K562 (cell line): ENCODE results near the gene CD93. TPM values are rescaled to one million over a fixed set of nuclear protein-coding genes. Genes with fewer than 3 reads are reported as not detected.

Experiments used
- ATAC-seq: fragments of 200-7000 bp; cut with Tn5 transposase; 3 replicates; pipeline ENCODE4 v1.9.1; 2020; ENCODE audit warnings: moderate library complexity
- BruUV-seq: library from RNA; stranded (reverse); fragments of 400-500 nt; replicated peaks from 2 replicates; lab custom pipeline; 2021; lab: Mats Ljungman, UMichigan
- CTCF ChIA-PET: fragments of 300-600 bp; formaldehyde crosslinking; extraction: SDS; loops from one replicate; lab custom pipeline; 2021; ENCODE audit warnings: low intra/inter-chr PET ratio; lab: Yijun Ruan, JAX
- POLR2A ChIA-PET: fragments of 300-600, 350-650 bp; sonication (Branson Sonifier 250); formaldehyde crosslinking; extraction: SDS; loops from one replicate; lab custom pipeline; 2021; ENCODE audit warnings: antibody characterized with exemption, inconsistent platforms; lab: Yijun Ruan, JAX
- DNase-seq, 4 experiments: peaks; one replicate each; pipeline versions ENCODE4 v3.0.0 to v3.0.0-alpha.2; 2011 to 2018; ENCODE audit warnings: low spot score in 3 of 4, mixed read lengths in 3 of 4; ENCODE audit errors: extremely low read depth in 1 of 4
- FAIRE-seq: peaks from 2 replicates; lab custom pipeline; 2011; peaks lifted over from hg19 to GRCh38; lab: Jason Lieb, UNC
- H2AFZ ChIP-seq: 2 replicates; pipeline ENCODE4 v1.6.0; 2011; ENCODE audit warnings: low read depth, low read length, control low read depth, inconsistent platforms
- H3K27ac ChIP-seq: fragments of 200-600 bp; 3 replicates; pipeline ENCODE4 v1.8.0; 2011; ENCODE audit warnings: low read depth, mild to moderate bottlenecking, control low read depth, inconsistent platforms, low read length, moderate library complexity, mixed read lengths; ENCODE audit errors: extremely low read depth
- H3K27me3 ChIP-seq, 2 experiments: fragments of 300-600 bp in 1 of 2; 2 replicates in 1 of 2; 3 replicates in 1 of 2; pipeline versions ENCODE4 v1.6.0 to v1.8.0; 2011; ENCODE audit warnings: inconsistent platforms in 2 of 2, low read length in 2 of 2, mild to moderate bottlenecking in 1 of 2, mixed read lengths in 1 of 2, moderate library complexity in 1 of 2; ENCODE audit not compliant: control insufficient read depth in 2 of 2, insufficient read depth in 2 of 2
- H3K36me3 ChIP-seq: fragments of 300-600 bp; 3 replicates; pipeline ENCODE4 v1.8.0; 2011; ENCODE audit warnings: mild to moderate bottlenecking, low read length, inconsistent platforms; ENCODE audit not compliant: control insufficient read depth, insufficient read depth
- H3K4me1 ChIP-seq, 2 experiments: fragments of 200-600 bp in 1 of 2; replicated peaks in 1 of 2; 2 replicates in 1 of 2; 3 replicates in 1 of 2; pipeline versions ENCODE4 v1.5.1 to v1.8.0; 2011; ENCODE audit warnings: inconsistent platforms in 2 of 2, low read length in 2 of 2, mild to moderate bottlenecking in 1 of 2, mixed read lengths in 1 of 2, moderate library complexity in 1 of 2; ENCODE audit not compliant: control insufficient read depth in 2 of 2, insufficient read depth in 2 of 2
- H3K4me2 ChIP-seq: 2 replicates; pipeline ENCODE4 v1.6.1; 2011; ENCODE audit warnings: low read length, control low read depth, inconsistent platforms, mixed read lengths; ENCODE audit not compliant: insufficient read depth
- H3K4me3 ChIP-seq: fragments of 200-600 bp; sonication (generic), shearing (Covaris generic); 2 replicates; pipeline ENCODE4 v1.5.1; 2016; ENCODE audit warnings: control low read depth, inconsistent platforms
- H3K79me2 ChIP-seq: fragments of 200-600 bp; 3 replicates; pipeline ENCODE4 v1.8.0; 2011; ENCODE audit warnings: low read length, inconsistent platforms; ENCODE audit not compliant: control insufficient read depth, insufficient read depth
- H3K9ac ChIP-seq, 2 experiments: 2 replicates each; pipeline versions ENCODE4 v1.6.0 to v1.6.1; 2011; ENCODE audit warnings: low read depth in 2 of 2, low read length in 2 of 2, control low read depth in 1 of 2, inconsistent platforms in 1 of 2, mild to moderate bottlenecking in 1 of 2, mixed read lengths in 1 of 2; ENCODE audit not compliant: insufficient read depth in 1 of 2
- H3K9me1 ChIP-seq: one replicate; pipeline ENCODE4 v1.6.0; 2011; ENCODE audit warnings: inconsistent platforms, mild to moderate bottlenecking, low read length, moderate library complexity; ENCODE audit not compliant: control insufficient read depth, insufficient read depth
- H3K9me3 ChIP-seq: replicated peaks from 2 replicates; pipeline ENCODE4 v1.5.1; 2011; ENCODE audit warnings: low read depth, low read length, inconsistent platforms; ENCODE audit not compliant: control insufficient read depth, insufficient read depth
- H4K20me1 ChIP-seq: replicated peaks from 2 replicates; pipeline ENCODE4 v1.6.1; 2011; ENCODE audit warnings: low read length, inconsistent platforms, mixed read lengths; ENCODE audit not compliant: control insufficient read depth, insufficient read depth
- BRD9 ChIP-seq: fragments of 450-650 bp; IDR thresholded peaks from 2 replicates; pipeline ENCODE4 v1.6.1; 2018; ENCODE audit warnings: low read depth; ENCODE audit not compliant: partially characterized antibody
- CHD4 ChIP-seq: fragments of 200-600 bp; sonication (generic); IDR thresholded peaks from 3 replicates; pipeline ENCODE4 v1.6.1; 2012; ENCODE audit warnings: low read depth, mild to moderate bottlenecking, mixed read lengths, low read length, inconsistent platforms; ENCODE audit not compliant: insufficient read depth, insufficient replicate concordance, poor library complexity, severe bottlenecking
- CREM ChIP-seq: IDR thresholded peaks from 2 replicates; pipeline ENCODE4 v1.6.1; 2014; ENCODE audit warnings: antibody characterized with exemption, low read depth
- EP400 ChIP-seq: fragments of 450-650 bp; IDR thresholded peaks from 2 replicates; pipeline ENCODE4 v1.6.1; 2017; ENCODE audit warnings: antibody characterized with exemption, mild to moderate bottlenecking, moderate library complexity
- HLTF ChIP-seq: fragments of 450-650 bp; IDR thresholded peaks from 2 replicates; pipeline ENCODE4 v1.6.1; 2016
- NR1H2 ChIP-seq: sonication (generic); formaldehyde crosslinking; IDR thresholded peaks from 2 replicates; pipeline ENCODE4 v1.4.0; 2020; ENCODE audit warnings: mild to moderate bottlenecking, missing genetic modification reagents
- RAD21 ChIP-seq, 2 experiments: fragments of 250-450 bp in 1 of 2; fragments of 450-650 bp in 1 of 2; sonication (Bioruptor Pico) in 1 of 2; formaldehyde crosslinking in 1 of 2; IDR thresholded peaks in 1 of 2; conservative IDR thresholded peaks in 1 of 2; 2 replicates each; pipeline versions ENCODE4 v1.4.0 to v1.8.0; 2020 to 2022; ENCODE audit warnings: mild to moderate bottlenecking in 2 of 2, moderate library complexity in 1 of 2
- SP2 ChIP-seq: IDR thresholded peaks from 2 replicates; pipeline ENCODE4 v1.6.1; 2011; ENCODE audit warnings: mild to moderate bottlenecking, low read depth, low read length, moderate library complexity; ENCODE audit not compliant: poor library complexity, severe bottlenecking; ENCODE audit errors: extremely low read depth
- TEAD4 ChIP-seq, 2 experiments: sonication (generic) in 1 of 2; formaldehyde crosslinking in 1 of 2; IDR thresholded peaks; 2 replicates each; pipeline versions ENCODE4 v1.6.1 to v1.8.0; 2012 to 2022; ENCODE audit warnings: borderline replicate concordance in 1 of 2, inconsistent platforms in 1 of 2, low read length in 1 of 2, mild to moderate bottlenecking in 1 of 2, missing genetic modification reagents in 1 of 2
- U2AF1 ChIP-seq: fragments of 200-400 bp; formaldehyde crosslinking; optimal IDR thresholded peaks from 2 replicates; pipeline ENCODE3; 2017; ENCODE audit warnings: mild to moderate bottlenecking, low read depth, low read length, moderate library complexity
- U2AF2 ChIP-seq: fragments of 200-400 bp; formaldehyde crosslinking; optimal IDR thresholded peaks from 2 replicates; pipeline ENCODE3; 2017; ENCODE audit warnings: low read depth, mild to moderate bottlenecking, low read length
- ZBTB17 ChIP-seq: fragments of 450-650 bp; formaldehyde crosslinking; IDR thresholded peaks from 2 replicates; pipeline ENCODE4 v1.4.0; 2020; ENCODE audit warnings: mild to moderate bottlenecking
- WGBS: fragments of 100-300 bp; shearing (Covaris generic); methylation state at CpG from one replicate; pipeline ENCODE4 v1.1.6; 2016; ENCODE audit warnings: low coverage, mixed read lengths; ENCODE audit not compliant: insufficient coverage; ENCODE audit errors: missing lambda C conversion rate; 5-methylcytosine and 5-hydroxymethylcytosine counted together
- in situ Hi-C: fragments of 300-500 bp; cut with MboI; formaldehyde crosslinking; loops from 4 replicates; pipeline ENCODE4 v1.15.0; 2018; ENCODE audit warnings: inconsistent platforms, mixed read lengths
- intact Hi-C: fragments of 100-400 bp; cut with micrococcal nuclease; formaldehyde crosslinking; loops from 2 replicates; pipeline ENCODE4 v1.14.2; 2022
- polyA plus RNA-seq, 8 experiments: library from polyadenylated mRNA; depleted of rRNA in 4 of 8; stranded (reverse) in 5 of 8; unstranded in 3 of 8; fragments of >200 nt; fragmentation: Nextera tagmentation in 2 of 8; fragmentation: Illumina TruSeq in 1 of 8; extraction: Ambion mirVana in 2 of 8; extraction: Trizol in 1 of 8; gene quantifications; 2 replicates each; pipeline versions ENCODE4 v1.2.1 to v1.2.3, GENCODE V29; 2011 to 2014; ENCODE audit warnings: inconsistent platforms in 1 of 8, missing spikeins in 1 of 8
- total RNA-seq, 7 experiments: library from RNA; depleted of rRNA in 6 of 7; stranded (reverse); fragments of >200 nt in 6 of 7; fragmentation: Illumina TruSeq in 2 of 7; extraction: Trizol in 2 of 7; gene quantifications; 2 replicates each; pipeline versions ENCODE4 v1.2.1 to v1.2.3, GENCODE V29; 2011 to 2021; ENCODE audit warnings: low replicate concordance in 1 of 7

CD93 gene
- total and polyA plus RNA-seq, 9 of the 15 experiments (the other 6 are each of a cell fraction or from before 2014, with no cell fraction given): 0.03 to 0.20 (median 0.05) TPM

DNA sequence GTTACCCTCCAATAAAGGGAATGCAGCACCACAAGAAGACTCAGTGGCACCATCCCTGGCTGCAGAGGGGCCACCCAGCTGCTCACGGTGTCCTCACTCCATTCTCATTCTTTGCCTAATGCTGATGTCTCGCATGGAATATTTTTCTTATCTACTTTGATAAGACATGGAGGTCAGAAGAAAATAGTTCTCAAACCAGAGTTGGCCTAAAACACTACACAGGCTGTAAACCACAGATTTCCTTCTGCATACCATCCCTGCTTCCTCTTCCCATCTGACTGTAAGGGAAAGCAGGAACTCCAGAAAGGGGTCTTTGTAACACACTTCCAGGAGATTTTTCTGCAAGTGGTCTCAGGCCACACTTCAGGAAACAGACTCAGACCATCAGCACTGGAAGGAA, 43.1 kb upstream of the CD93 start:
- Histone ChIP-seq H3K27me3 (no peaks in the 10 kb centered on the region), H3K4me2 (no peak overlapping the region), H3K4me1 (peaks cover 49 to 67% of the 10 kb centered on the region in 2 experiments), H3K36me3 (no peaks in the 10 kb centered on the region), H3K9ac (peak overlapping the region in 1 of 2 experiments; percentile 61; a peak in 1 of 4 replicates), H3K9me3 (no peaks in the 10 kb centered on the region), H2AFZ (no peak overlapping the region), H3K79me2 (0 out of 3 replicates have a peak, but pooled peaks cover 6% of the 10 kb centered on the region), H3K27ac (no peak overlapping the region; the same call in 2 of the 3 replicates), H4K20me1 (no peaks in the 10 kb centered on the region)
- no peak for FAIRE-seq
- POLR2A ChIA-PET: no interaction called here
- in situ Hi-C loops: no loop called here
- no peak for DNase-seq
- no peak for TF ChIP-seq NR1H2
- TF ChIP-seq HLTF: no peak
- TF ChIP-seq BRD9: no peak
- TF ChIP-seq U2AF2: no peak
- no peak for TF ChIP-seq U2AF1
- no peak for TF ChIP-seq ZBTB17 (CRISPR knock-in tag)
- TF ChIP-seq EP400: no peak
- no peak for TF ChIP-seq RAD21 (CRISPR knock-in tag; conservative IDR thresholded peaks at IDR 0.05 in 1 of 2, IDR thresholded peaks at IDR 0.05 in 1 of 2)
- TF ChIP-seq SP2: no peak
- TF ChIP-seq TEAD4 (IDR thresholded peaks at IDR 0.05; ENCODE audit: low read length): no peak
- no peak for TF ChIP-seq TEAD4 (CRISPR knock-in tag; IDR thresholded peaks at IDR 0.05; ENCODE audit: borderline replicate concordance)
- TF ChIP-seq CHD4: no peak
- no peak for TF ChIP-seq CREM
- TF ChIP-seq, all 486 proteins: peak for 0
- WGBS: 60% methylated on average over 1 of the region's 2 CpGs
- BruUV-seq: no TSS peak
- Histone ChIP-seq H3K4me3 (no peak overlapping the region), H3K9me1 (no peaks in the 10 kb centered on the region)
- CTCF ChIA-PET: no interaction called here
- no peak for ATAC-seq
- intact Hi-C loops: no loop called here
